ENCODE data around the gene UBAC2.

The UBAC2 gene

GRCh38 chr13:99160415-99160814 is 40.2 kb upstream of the UBAC2 start:
- Histone ChIP-seq H3K27me3 (ENCODE audit: insufficient read depth, low read depth) (no peaks in the 10 kb centered on the region), H3K36me3 (ENCODE audit: insufficient read depth) (no peaks in the 10 kb centered on the region), H3K4me1 (ENCODE audit: low read depth, poor library complexity, severe bottlenecking) (no peaks in the 10 kb centered on the region), H2AFZ (ENCODE audit: low read depth) (no peak overlapping the region), H3K9ac (no peak overlapping the region), H4K20me1 (ENCODE audit: insufficient read depth) (no peaks in the 10 kb centered on the region), H3K4me2 (no peak overlapping the region), H3K79me2 (ENCODE audit: insufficient read depth, low read depth) (no peaks in the 10 kb centered on the region), H3K27ac (no peak overlapping the region), H3K4me3 (IDR thresholded peaks at IDR 0.05; ENCODE audit: insufficient read depth, low read depth, low read length) (no peak overlapping the region)
- no peak for TF ChIP-seq CTCF (conservative IDR thresholded peaks at IDR 0.05; ENCODE audit: low read depth, low read length)

DNA sequence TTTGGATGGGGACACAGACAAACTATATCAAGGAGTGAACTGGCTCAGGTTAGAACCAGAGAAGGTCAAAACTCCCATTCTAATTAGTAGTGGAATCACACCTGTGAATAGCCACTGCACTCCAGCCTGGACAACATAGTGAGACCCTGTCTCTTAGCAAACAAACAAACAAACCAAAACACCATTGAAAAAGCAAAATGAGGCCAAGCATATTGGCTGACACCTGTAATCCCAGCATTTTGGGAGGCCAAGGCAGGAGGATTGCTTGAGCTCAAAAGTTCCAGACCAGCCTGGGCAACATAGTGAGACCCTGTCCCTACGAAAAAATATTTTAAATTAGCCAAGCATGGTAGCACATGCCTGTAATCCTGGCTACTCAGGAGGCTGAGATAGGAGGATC is 39.1 kb upstream of the UBAC2 start:
- TF ChIP-seq CTCF (conservative IDR thresholded peaks at IDR 0.05; ENCODE audit: low read depth, low read length) = no peak
- no peaks in the 10 kb centered on the region for H3K79me2 ChIP-seq (ENCODE audit: insufficient read depth, low read depth)

GRCh38 chr13:99162567-99163361 is 37.9 kb upstream of the UBAC2 start:
- Histone ChIP-seq H3K27ac (no peak overlapping the region), H3K27me3 (ENCODE audit: insufficient read depth, low read depth) (no peaks in the 10 kb centered on the region), H3K4me2 (no peak overlapping the region), H4K20me1 (ENCODE audit: insufficient read depth) (no peaks in the 10 kb centered on the region), H3K4me3 (IDR thresholded peaks at IDR 0.05; ENCODE audit: insufficient read depth, low read depth, low read length) (no peak overlapping the region), H3K36me3 (ENCODE audit: insufficient read depth) (no peaks in the 10 kb centered on the region), H2AFZ (ENCODE audit: low read depth) (no peak overlapping the region), H3K9ac (no peak overlapping the region), H3K4me1 (ENCODE audit: low read depth, poor library complexity, severe bottlenecking) (no peaks in the 10 kb centered on the region), H3K79me2 (ENCODE audit: insufficient read depth, low read depth) (no peaks in the 10 kb centered on the region)
- TF ChIP-seq CTCF (conservative IDR thresholded peaks at IDR 0.05; ENCODE audit: low read depth, low read length) = no peak

More for the DNA sequence above, 39.1 kb upstream of the UBAC2 start:
- Histone ChIP-seq H4K20me1 (ENCODE audit: insufficient read depth) (no peaks in the 10 kb centered on the region), H3K4me1 (ENCODE audit: low read depth, poor library complexity, severe bottlenecking) (no peaks in the 10 kb centered on the region), H3K4me2 (no peak overlapping the region), H3K27ac (no peak overlapping the region), H3K27me3 (ENCODE audit: insufficient read depth, low read depth) (no peaks in the 10 kb centered on the region), H3K4me3 (IDR thresholded peaks at IDR 0.05; ENCODE audit: insufficient read depth, low read depth, low read length) (no peak overlapping the region), H3K9ac (no peak overlapping the region), H3K36me3 (ENCODE audit: insufficient read depth) (no peaks in the 10 kb centered on the region), H2AFZ (ENCODE audit: low read depth) (no peak overlapping the region)

GRCh38 chr13:99164226-99164625 is 36.4 kb upstream of the UBAC2 start:
- no peaks in the 10 kb centered on the region for H3K4me1 ChIP-seq (ENCODE audit: low read depth, poor library complexity, severe bottlenecking)
- no peak for TF ChIP-seq CTCF (conservative IDR thresholded peaks at IDR 0.05; ENCODE audit: low read depth, low read length)
- no peak overlapping the region for H2AFZ ChIP-seq (ENCODE audit: low read depth)
- H3K4me3 ChIP-seq (IDR thresholded peaks at IDR 0.05; ENCODE audit: insufficient read depth, low read depth, low read length) = no peak overlapping the region
- no peaks in the 10 kb centered on the region for H3K36me3 ChIP-seq (ENCODE audit: insufficient read depth)
- no peak overlapping the region for H3K4me2 ChIP-seq
- H3K9ac ChIP-seq = no peak overlapping the region
- H4K20me1 ChIP-seq (ENCODE audit: insufficient read depth) = no peaks in the 10 kb centered on the region
- no peaks in the 10 kb centered on the region for H3K27me3 ChIP-seq (ENCODE audit: insufficient read depth, low read depth)
- no peaks in the 10 kb centered on the region for H3K79me2 ChIP-seq (ENCODE audit: insufficient read depth, low read depth)
- H3K27ac ChIP-seq = no peak overlapping the region
